Ishikawa (cell line): ENCODE measurements around the gene PLEKHA7.

Experiments
- CREB1 ChIP-seq: IDR thresholded peaks from 2 replicates; pipeline ENCODE4 v1.6.1; 2012; ENCODE audit warnings: low read depth
- EGR1 ChIP-seq: IDR thresholded peaks from 2 replicates; pipeline ENCODE4 v1.6.1; 2012
- EP300 ChIP-seq: IDR thresholded peaks from 2 replicates; pipeline ENCODE4 v1.6.1; 2012; ENCODE audit warnings: borderline replicate concordance
- FOXM1 ChIP-seq: IDR thresholded peaks from 2 replicates; pipeline ENCODE4 v1.6.1; 2012; ENCODE audit warnings: low read depth, borderline replicate concordance
- NFIC ChIP-seq: IDR thresholded peaks from 2 replicates; pipeline ENCODE4 v1.6.1; 2012
- RAD21 ChIP-seq: IDR thresholded peaks from 2 replicates; pipeline ENCODE4 v1.6.1; 2012; ENCODE audit warnings: low read depth
- TAF1 ChIP-seq: IDR thresholded peaks from 2 replicates; pipeline ENCODE4 v1.6.1; 2012; ENCODE audit warnings: low read depth, mild to moderate bottlenecking
- TCF12 ChIP-seq: IDR thresholded peaks from 2 replicates; pipeline ENCODE4 v1.6.1; 2012; ENCODE audit warnings: low read depth
- USF1 ChIP-seq: IDR thresholded peaks from 2 replicates; pipeline ENCODE4 v1.6.1; 2012
- YY1 ChIP-seq: IDR thresholded peaks from 2 replicates; pipeline ENCODE4 v1.6.1; 2012; ENCODE audit warnings: low read depth
- ZBTB7A ChIP-seq: IDR thresholded peaks from 2 replicates; pipeline ENCODE4 v1.6.1; 2012; ENCODE audit warnings: low read depth
- TF ChIP-seq, protein P1 (sequence below): IDR thresholded peaks from 2 replicates; pipeline ENCODE4 v1.6.1; 2012; ENCODE audit warnings: low read depth, mild to moderate bottlenecking
- TF ChIP-seq, protein P2 (sequence below): IDR thresholded peaks from 2 replicates; pipeline ENCODE4 v1.6.1; 2012

- TF ChIP-seq CREB1 = no peak
- TF ChIP-seq, protein P1, sequence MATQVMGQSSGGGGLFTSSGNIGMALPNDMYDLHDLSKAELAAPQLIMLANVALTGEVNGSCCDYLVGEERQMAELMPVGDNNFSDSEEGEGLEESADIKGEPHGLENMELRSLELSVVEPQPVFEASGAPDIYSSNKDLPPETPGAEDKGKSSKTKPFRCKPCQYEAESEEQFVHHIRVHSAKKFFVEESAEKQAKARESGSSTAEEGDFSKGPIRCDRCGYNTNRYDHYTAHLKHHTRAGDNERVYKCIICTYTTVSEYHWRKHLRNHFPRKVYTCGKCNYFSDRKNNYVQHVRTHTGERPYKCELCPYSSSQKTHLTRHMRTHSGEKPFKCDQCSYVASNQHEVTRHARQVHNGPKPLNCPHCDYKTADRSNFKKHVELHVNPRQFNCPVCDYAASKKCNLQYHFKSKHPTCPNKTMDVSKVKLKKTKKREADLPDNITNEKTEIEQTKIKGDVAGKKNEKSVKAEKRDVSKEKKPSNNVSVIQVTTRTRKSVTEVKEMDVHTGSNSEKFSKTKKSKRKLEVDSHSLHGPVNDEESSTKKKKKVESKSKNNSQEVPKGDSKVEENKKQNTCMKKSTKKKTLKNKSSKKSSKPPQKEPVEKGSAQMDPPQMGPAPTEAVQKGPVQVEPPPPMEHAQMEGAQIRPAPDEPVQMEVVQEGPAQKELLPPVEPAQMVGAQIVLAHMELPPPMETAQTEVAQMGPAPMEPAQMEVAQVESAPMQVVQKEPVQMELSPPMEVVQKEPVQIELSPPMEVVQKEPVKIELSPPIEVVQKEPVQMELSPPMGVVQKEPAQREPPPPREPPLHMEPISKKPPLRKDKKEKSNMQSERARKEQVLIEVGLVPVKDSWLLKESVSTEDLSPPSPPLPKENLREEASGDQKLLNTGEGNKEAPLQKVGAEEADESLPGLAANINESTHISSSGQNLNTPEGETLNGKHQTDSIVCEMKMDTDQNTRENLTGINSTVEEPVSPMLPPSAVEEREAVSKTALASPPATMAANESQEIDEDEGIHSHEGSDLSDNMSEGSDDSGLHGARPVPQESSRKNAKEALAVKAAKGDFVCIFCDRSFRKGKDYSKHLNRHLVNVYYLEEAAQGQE = no peak
- TF ChIP-seq ZBTB7A = no peak
- TF ChIP-seq EP300 = no peak
- TF ChIP-seq EGR1 = no peak
- no peak for TF ChIP-seq YY1
- TF ChIP-seq FOXM1 = no peak
- no peak for TF ChIP-seq RAD21
- TF ChIP-seq TAF1 = no peak
- TF ChIP-seq, protein P2, sequence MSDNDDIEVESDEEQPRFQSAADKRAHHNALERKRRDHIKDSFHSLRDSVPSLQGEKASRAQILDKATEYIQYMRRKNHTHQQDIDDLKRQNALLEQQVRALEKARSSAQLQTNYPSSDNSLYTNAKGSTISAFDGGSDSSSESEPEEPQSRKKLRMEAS = no peak
- TF ChIP-seq TCF12 = no peak
- no peak for TF ChIP-seq NFIC
- no peak for TF ChIP-seq USF1
Observed at GRCh38 chr11:16801288-16801980, 212.8 kb downstream of the PLEKHA7 start.
